Femur (tissue), 1 donor: Measurements from ENCODE around the gene SEPTIN12.

Experiments used
- DNase-seq: peaks from one replicate; pipeline ENCODE4 v3.0.0-alpha.2; 2017

SEPTIN12 gene

GRCh38 chr16:4787627-4788482 lies at the start of gene SEPTIN12:
SEPTIN12 (minus strand) TSS chr16:4788345; CDS start chr16:4787645, 700 bp downstream.
- DNase-seq: no peak

GRCh38 chr16:4836727-4837126 lies 48.6 kb upstream of the SEPTIN12 start:
- DNase-seq: no peak

GRCh38 chr16:4833584-4833983 lies 45.4 kb upstream of the SEPTIN12 start:
- no peak for DNase-seq

- no peak for DNase-seq
These were observed 44.7 kb upstream of the SEPTIN12 start for GRCh38 chr16:4832698-4833343.

GRCh38 chr16:4831616-4832015 lies 43.5 kb upstream of the SEPTIN12 start:
- no peak for DNase-seq

GRCh38 chr16:4830408-4830807 lies 42.3 kb upstream of the SEPTIN12 start:
- no peak for DNase-seq

- DNase-seq: no peak
These were observed 40.6 kb upstream of the SEPTIN12 start for GRCh38 chr16:4828567-4829321.

GRCh38 chr16:4826980-4827379 lies 38.8 kb upstream of the SEPTIN12 start:
- DNase-seq: no peak

- DNase-seq: no peak
These were observed 38.4 kb upstream of the SEPTIN12 start for GRCh38 chr16:4826526-4826925.

- no peak for DNase-seq
These were observed 37.1 kb upstream of the SEPTIN12 start for GRCh38 chr16:4825196-4825595.

- no peak for DNase-seq
These were observed 32.5 kb upstream of the SEPTIN12 start for GRCh38 chr16:4820652-4821051.

- DNase-seq: no peak
These were observed 26.5 kb upstream of the SEPTIN12 start for GRCh38 chr16:4814542-4815173.

- DNase-seq: no peak
These were observed 25.9 kb upstream of the SEPTIN12 start for GRCh38 chr16:4814046-4814445.

GRCh38 chr16:4813251-4814003 lies 25.3 kb upstream of the SEPTIN12 start:
- DNase-seq: no peak

GRCh38 chr16:4811773-4812172 lies 23.6 kb upstream of the SEPTIN12 start:
- no peak for DNase-seq

- no peak for DNase-seq
These were observed 23.1 kb upstream of the SEPTIN12 start for GRCh38 chr16:4811242-4811641.

- DNase-seq: no peak
These were observed 18.1 kb upstream of the SEPTIN12 start for GRCh38 chr16:4806280-4806679.

- DNase-seq: no peak
These were observed 17.1 kb upstream of the SEPTIN12 start for GRCh38 chr16:4805231-4805630.

- no peak for DNase-seq
These were observed 16.0 kb upstream of the SEPTIN12 start for GRCh38 chr16:4803898-4804762.

- DNase-seq: no peak
These were observed 15.3 kb upstream of the SEPTIN12 start for GRCh38 chr16:4803401-4803844.

- DNase-seq: peak; percentile 94
These were observed 14.6 kb upstream of the SEPTIN12 start for GRCh38 chr16:4802659-4803287.
